T-helper 22 cell (primary cell): ENCODE results near the gene ZC3H12C.
"Not testable (repeated sequence)": the region's sequence is repeated elsewhere in the genome, so short reads cannot be mapped to it uniquely, and the experiment has no call there.

Experiments
- DNase-seq: peaks from one replicate; pipeline ENCODE4 v3.0.0-alpha.2; 2020; ENCODE audit warnings: low read depth

The ZC3H12C gene

DNA sequence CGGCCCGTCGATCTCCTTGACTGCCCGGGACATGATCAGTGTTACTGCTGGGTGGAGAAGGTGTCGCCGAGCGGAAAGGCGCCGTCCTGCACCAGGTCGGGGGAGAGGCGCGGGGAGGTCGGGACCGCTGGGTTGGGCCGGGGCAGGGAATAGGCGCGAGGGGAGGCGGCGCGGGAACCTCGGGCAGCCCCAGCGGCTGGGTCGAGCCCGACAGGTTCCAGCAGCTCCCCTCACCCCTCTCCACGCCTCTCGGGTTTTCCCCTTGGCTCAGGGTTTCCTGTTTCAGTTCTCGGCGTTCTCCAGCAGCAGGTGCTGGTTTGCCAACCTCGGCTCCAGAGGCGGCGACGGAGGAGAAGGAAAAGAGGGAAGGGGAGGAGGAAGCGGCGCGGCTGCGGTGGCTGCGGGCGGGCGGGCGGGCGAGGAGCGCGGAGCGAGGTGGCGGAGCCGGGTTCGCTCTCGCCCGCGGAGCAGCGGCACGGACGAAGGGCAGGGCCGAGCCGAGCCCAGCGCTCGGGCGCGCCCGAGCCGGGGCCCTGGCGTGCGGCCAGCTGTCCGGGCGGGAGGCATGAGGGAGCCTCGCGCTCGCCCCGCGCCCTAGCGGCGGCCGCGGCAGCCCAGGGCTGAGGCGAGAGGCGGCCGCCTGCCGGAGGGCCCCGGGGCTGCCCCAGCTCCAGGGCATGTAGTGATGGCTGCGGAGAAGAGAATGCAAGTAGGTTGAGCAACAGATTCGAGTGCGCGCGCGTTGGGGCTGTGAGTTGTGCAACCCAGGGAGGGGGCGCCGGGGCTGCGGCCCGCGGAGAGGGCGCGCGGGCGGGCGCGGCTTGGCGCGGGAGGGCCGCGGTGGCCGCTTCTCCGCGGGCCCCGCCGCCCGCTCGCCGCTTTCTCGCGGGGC lies at the start of gene ZC3H12C:
Gene ZC3H12C (plus strand): TSS at position 878 of the 892 bp plus-strand sequence. CDS start 20 bp downstream, outside the sequence.
- no peak for DNase-seq

GRCh38 chr11:110044226-110044968 lies 48.8 kb upstream of the ZC3H12C start:
- DNase-seq, result no peak

- DNase-seq, result no peak
These were observed 46.3 kb upstream of the ZC3H12C start for GRCh38 chr11:110046775-110047380.

- DNase-seq, result no peak
These were observed 43.5 kb upstream of the ZC3H12C start for GRCh38 chr11:110049501-110050200.

DNA sequence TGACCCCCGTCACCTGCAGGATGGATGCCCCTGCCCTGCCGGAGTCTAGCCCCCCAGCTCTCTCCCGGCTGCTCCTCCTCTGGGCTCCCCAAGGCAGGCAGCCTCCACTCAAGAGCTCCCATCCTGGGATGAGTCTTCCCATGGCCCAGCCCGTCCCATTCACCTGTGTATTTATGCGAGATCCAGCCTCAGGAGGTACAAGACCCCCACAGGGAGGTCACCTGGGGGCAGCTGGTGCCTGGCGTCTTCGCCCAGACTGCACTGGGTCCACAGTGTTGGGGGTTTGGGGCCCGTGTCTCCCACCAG lies 43.0 kb upstream of the ZC3H12C start:
- DNase-seq, result no peak

DNA sequence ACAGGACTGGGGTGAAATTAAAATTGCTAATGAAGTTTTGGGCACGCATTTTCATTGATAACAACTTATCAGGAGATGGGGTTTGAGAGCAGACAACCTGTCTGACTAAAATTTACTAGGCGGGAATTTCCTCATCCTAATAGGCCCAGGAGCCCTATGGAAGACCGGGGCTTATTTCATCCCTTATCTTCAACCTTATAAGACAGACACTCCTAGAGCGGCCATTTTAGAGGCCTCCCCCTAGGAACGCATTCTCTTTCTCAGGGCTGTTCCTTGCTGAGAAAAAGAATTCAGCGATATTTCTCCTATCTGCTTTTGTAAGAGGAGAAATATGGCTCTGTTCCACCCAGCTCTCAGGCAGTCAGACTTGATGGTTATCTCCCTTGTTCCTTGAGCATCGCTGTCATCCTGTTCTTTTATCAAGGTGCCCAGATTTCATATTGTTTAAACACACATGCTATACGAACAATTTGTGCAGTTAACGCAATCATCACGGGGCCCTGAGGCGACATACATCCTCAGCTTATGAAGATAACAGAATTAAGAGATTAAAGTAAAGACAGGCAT lies 39.3 kb upstream of the ZC3H12C start:
- DNase-seq, result no peak

DNA sequence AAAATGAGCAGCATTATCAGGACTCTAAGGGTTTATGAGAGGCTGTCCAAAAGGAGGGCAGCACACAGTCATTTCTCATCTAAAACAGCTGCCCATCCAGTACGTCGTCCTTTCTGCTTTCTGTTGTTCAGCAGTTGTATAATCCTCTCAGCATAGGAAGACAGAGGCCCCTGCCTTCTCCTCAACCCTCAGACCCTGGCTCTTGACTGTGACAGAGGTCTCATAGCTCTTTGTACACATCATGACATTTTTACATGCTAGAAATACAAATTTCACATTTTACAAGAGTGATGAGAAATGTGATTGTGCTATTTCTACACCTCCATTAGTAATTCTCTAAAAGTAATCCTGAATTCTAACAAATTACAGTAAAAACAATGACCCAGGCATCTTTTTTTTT lies 36.2 kb upstream of the ZC3H12C start:
- DNase-seq, result no peak

- no peak for DNase-seq
These were observed 33.3 kb upstream of the ZC3H12C start for GRCh38 chr11:110059706-110060463.

- no peak for DNase-seq
These were observed 31.9 kb upstream of the ZC3H12C start for GRCh38 chr11:110061296-110061695.

DNA sequence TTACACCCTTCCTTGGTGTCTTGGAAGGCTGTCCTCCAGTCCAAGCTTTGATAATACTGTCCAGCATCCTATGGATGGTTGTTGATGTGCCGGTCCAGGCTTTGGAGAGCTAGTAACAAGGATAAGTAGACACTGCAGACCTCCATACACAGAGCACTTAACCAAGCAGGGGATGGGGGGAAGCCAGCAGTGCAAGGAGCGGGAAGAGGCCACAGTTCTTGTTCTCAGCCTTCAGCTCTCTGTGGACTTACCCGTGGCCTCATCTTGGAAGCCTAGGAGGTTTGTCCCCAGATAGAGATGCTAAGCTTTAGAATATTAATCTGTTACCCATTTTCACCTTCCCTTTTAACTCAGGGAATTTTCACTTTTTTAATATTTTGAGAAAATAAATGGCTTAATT lies 30.9 kb upstream of the ZC3H12C start:
- no peak for DNase-seq

GRCh38 chr11:110065189-110065588 lies 28.0 kb upstream of the ZC3H12C start:
- no peak for DNase-seq

DNA sequence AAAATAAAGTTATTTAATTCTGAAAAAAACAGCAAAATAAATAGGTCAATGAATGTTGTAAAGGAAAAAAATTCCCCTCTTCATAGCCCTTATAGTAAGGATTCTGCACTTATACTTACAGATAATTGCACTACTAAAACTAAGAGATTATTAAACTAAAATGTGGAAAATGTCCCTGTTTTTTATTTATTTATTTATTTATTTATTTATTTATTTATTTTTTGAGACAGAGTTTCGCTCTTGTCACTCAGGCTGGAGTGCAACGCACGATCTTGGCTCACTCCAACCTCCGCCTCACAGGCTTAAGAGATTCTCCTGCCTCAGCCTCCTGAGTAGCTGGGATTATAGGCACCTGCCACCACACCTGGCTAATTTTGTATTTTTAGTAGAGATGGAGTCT lies 25.2 kb upstream of the ZC3H12C start:
- DNase-seq, result not testable (repeated sequence)

GRCh38 chr11:110069158-110069737 lies 23.9 kb upstream of the ZC3H12C start:
- no peak for DNase-seq

- no peak for DNase-seq
These were observed 23.0 kb upstream of the ZC3H12C start for GRCh38 chr11:110070176-110070575.

- no peak for DNase-seq
These were observed 22.0 kb upstream of the ZC3H12C start for GRCh38 chr11:110071197-110071596.

DNA sequence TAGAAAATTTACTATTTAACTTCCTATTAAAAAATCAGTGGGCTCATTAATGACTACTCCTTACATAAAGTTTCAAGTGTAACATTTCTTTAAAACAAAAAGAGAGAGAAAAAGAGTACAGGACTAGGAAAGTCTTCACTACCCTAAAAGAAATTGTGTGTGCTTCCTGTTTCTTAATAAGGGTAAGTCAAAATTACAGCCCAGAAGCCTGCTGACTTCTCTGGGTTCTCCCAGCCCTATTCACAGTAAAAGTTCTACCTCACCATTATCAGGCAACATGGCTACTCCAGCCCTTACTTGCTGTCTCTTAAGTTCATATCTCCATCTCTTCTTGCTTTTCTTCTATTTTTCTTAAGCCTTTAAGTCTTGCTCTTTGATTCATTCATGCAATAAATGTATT lies 20.3 kb upstream of the ZC3H12C start:
- no peak for DNase-seq

DNA sequence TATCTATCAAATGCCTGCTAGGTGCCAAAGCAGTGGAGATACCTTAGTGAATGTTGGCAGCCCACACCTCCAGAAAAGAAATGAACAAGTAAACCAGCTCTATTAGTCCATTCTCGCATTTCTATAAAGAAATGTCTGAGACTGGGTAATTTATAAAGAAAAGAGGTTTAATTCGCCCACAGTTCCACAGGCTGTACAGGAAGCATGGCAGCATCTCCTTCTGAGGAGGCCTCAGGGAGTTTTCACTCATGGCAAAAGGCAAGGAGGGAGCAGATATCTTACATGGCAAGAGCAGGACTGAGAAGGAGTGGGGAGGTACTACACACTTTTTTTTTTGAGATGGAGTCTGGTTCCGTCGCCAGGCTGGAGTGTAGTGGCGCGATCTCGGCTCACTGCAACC lies 18.7 kb upstream of the ZC3H12C start:
- DNase-seq, result no peak

- no peak for DNase-seq
These were observed 17.9 kb upstream of the ZC3H12C start for GRCh38 chr11:110075105-110075846.

DNA sequence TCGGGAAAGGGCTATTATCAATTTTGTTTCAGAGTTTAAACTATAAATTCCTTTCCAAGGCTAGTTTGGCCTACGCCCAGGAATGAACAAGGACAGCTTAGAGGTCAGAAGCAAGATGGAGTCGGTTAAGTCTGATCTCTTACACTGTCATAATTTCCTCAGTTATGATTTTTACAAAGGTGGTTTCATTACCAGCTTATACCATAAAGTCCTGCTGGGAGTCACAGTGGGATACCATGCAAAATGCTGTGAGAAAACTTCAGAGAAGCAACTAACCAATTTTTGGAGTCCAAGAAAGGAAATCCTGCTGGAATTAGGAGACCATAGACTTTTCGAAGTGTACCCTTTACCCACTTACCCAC lies 17.4 kb upstream of the ZC3H12C start:
- DNase-seq, result no peak

DNA sequence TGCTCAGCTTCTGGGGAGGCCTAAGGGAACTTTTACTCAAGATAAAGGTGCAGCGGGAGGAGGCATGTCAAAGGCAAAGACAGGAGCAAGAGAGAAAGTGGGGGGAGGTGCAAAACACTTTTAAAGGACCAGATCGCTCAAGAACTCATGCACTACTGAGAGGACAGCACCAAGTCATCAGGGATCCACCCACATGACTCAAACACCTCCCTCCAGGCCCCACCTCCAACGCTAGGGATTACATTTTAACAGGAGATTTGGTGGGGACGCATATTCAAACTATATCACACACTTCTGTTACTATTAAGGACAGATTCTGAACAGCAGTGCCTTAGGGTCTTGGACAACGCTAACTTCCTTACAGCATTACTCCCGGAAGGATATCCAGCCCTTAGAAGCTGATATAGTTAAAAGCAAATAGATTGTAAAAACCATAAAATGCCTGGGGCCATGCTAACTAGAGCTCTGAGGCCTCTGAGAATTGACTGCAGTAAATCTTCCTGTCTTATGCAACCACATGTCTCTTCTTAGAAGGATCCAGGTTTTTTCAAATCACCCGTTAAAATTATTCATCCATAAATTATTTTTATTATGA lies 16.7 kb upstream of the ZC3H12C start:
- DNase-seq, result no peak
